AG09319 (cell line): ENCODE results near the gene HYDIN.

Source experiments
- DNase-seq: peaks from one replicate; pipeline ENCODE4 v3.0.0-alpha.2; 2010; ENCODE audit warnings: low read depth; ENCODE audit errors: extremely low read depth
- TF ChIP-seq, protein P1 (sequence below): IDR thresholded peaks from 2 replicates; pipeline ENCODE4 v1.5.1; 2011; ENCODE audit warnings: low read depth, mild to moderate bottlenecking, inconsistent platforms, low read length, moderate library complexity

The HYDIN gene

GRCh38 chr16:71201556-71201955 is 29.0 kb downstream of the HYDIN start:
- TF ChIP-seq, protein P1, sequence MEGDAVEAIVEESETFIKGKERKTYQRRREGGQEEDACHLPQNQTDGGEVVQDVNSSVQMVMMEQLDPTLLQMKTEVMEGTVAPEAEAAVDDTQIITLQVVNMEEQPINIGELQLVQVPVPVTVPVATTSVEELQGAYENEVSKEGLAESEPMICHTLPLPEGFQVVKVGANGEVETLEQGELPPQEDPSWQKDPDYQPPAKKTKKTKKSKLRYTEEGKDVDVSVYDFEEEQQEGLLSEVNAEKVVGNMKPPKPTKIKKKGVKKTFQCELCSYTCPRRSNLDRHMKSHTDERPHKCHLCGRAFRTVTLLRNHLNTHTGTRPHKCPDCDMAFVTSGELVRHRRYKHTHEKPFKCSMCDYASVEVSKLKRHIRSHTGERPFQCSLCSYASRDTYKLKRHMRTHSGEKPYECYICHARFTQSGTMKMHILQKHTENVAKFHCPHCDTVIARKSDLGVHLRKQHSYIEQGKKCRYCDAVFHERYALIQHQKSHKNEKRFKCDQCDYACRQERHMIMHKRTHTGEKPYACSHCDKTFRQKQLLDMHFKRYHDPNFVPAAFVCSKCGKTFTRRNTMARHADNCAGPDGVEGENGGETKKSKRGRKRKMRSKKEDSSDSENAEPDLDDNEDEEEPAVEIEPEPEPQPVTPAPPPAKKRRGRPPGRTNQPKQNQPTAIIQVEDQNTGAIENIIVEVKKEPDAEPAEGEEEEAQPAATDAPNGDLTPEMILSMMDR = no peak

GRCh38 chr16:71201054-71201453 is 29.5 kb downstream of the HYDIN start:
- no peak for DNase-seq
- TF ChIP-seq, protein P1 = no peak

More at GRCh38 chr16:71201556-71201955, 29.0 kb downstream of the HYDIN start:
- DNase-seq = no peak

GRCh38 chr16:71198408-71198807 is 32.1 kb downstream of the HYDIN start:
- DNase-seq = no peak
- TF ChIP-seq, protein P1 = no peak

- TF ChIP-seq, protein P1 = no peak
- DNase-seq = no peak
Measured at GRCh38 chr16:71192387-71192786, 38.1 kb downstream of the HYDIN start.

DNA sequence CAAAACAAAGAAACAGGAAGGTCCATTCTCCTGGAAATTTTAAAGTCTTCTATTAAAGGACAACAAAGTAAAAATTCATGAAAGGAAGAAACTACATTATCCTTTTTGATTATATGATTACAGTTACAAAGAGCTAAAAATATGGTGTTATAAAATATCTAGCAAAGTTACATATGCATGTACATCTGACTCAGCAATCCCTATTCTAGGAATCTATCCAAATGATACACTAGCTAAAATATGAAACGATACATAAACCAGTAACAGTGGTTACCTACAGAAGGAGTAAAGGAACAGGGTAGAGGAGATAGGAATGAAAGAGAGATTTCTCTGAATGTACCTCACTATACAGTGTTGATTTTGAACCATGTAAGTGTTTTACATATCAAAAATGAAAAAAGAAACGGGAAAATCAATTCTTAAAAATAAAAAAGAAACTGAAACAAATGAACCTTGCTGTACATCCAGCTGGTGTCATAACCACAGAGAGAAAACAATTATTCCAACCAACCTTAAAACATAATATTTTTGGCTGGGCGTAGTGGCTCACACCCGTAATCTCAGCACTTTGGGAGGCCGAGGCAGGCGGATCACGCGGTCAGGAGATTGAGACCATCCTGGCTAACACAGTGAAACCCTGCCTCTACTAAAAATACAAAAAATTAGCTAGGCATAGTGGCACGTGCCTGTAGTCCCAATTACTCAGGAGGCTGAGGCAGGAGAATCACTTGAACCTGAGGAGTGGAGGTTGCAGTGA is 41.4 kb downstream of the HYDIN start:
- TF ChIP-seq, protein P1 = no peak

DNA sequence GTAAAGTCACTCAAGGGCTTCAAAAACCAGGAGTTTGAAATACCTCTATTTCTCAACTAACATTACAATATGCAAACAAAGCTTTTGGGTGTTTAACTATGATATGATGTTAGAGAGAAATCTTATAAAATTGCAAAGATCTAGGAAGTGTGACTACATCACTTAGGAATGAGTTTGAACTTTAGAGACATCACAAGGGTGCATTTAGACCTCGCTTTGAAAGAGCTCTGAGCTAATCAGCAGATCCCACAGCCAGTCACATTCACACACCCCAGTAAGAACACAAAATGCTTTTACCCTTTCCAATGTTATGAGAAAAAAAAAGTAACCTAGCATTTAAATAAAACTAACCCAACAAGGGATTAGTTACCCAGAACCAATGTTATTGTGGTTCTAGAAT is 45.2 kb downstream of the HYDIN start:
- TF ChIP-seq, protein P1 = no peak
- DNase-seq = no peak

More for the DNA sequence above, 41.4 kb downstream of the HYDIN start:
- DNase-seq = no peak

- no peak for DNase-seq
Measured at GRCh38 chr16:71179569-71179968, 51.0 kb downstream of the HYDIN start.

More at GRCh38 chr16:71179569-71179968, 51.0 kb downstream of the HYDIN start:
- TF ChIP-seq, protein P1 = no peak
